TTC549 (cell line): ENCODE measurements around the gene MYORG.

Experiments used
- FAIRE-seq: peaks from 2 replicates; lab custom pipeline; 2012; peaks lifted over from hg19 to GRCh38; lab: Jason Lieb, UNC

The MYORG gene

DNA sequence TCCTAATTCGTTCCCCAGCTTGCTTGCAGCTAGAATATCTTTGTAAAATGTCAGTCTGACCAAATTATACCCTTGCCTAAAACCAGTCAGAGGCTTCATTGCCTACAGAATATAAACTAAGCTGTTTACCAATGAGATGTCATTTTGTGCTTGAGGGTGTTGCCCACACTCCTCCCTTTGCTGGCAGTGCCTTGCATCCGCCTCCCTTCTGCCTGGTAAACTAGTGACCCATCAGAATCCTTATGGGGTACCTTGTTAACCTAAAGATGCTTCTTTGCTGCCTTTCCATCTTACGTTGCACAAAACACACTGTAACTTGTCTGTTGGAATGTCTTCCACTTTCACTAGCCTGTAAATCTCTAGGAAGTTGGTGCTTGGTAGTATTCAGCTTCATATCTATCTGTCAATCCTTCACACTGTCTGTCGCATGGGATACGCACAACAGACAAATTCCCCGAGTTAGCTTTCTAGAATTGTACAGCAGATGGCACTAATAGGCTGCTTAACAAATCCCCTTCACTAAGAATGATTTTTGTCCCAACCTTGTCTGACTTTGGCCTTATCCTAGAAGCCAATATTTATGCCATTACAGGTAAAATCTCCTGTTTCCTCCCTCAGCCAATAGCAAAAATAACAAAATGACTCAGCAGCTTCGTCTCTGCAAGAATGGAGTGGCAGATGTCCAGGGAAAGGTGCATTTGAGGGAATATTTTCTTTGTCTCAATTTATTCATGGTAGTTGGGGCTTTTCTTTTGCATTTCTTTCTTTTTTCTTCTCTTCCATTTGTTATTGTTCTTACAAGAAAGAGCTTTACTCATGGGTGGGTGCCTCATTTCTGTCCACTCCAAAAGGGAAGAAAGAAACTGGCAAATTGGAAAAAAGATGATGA lies 44.4 kb downstream of the MYORG start:
- FAIRE-seq: peak; percentile 43

DNA sequence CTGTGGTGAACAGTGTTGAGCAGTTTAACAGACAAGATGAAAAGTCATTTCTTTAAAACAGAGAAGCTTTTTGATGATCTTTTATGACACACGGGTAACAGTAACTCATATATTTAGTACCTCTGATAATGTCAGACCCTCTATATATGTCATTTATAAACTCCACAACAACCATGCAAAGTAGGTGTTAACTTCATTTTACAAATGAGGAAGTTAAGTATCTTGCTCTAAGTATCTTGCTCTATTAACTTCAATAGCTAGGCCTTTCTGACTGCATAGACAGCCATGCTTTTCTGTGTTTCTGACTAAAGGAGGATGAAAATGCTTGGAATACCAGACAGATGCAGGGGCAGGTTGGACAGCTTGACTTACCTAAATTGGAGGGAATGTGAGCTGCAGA lies 45.5 kb downstream of the MYORG start:
- no peak for FAIRE-seq

DNA sequence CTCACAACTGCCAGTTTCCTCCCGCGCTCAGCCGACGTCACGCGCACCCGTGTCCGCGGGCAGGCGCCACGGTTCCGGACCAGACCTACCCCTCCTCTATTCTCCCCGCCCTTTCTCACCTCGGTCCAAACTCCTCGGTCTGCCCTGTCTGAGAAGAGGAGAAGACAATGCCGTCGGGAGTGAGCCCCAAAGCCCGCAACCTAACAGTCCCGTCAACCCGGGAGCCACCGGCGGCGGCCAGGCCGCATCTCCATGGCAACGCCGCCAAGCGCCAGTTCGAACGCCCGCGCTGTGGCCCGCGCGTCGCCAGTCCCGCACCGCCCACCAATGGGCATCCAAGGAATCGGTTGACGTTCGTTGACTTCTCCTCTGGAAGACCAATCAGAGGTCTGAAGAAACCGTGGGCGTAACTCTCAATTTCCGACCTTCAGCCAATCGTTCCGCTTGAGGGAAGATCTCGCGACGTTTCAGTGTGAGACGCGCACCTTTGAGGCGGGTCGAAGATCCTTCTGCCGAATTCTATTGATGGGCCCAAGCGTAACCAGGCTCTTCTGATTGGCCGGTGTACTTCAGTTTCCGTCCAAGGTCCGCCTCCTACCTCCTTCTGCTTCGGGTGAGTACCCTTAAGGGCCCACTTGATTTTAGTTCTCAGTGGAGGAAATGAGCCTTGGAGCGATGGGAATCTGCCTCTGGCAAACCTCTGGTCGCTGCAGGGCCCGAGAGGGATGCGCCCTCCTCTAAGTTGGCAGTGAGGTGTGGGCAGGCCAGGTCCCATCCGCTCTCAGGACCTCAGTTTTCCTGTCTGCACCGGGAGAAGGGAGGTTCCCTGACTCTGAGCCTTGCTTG lies 47.5 kb downstream of the MYORG start, which contains the start of the genes KIF24 and NUDT2:
KIF24 (minus strand) TSS at position 282 of the 846 bp plus-strand sequence. CDS start 17,922 bp downstream, outside the sequence.
NUDT2 (plus strand) TSS at position 583 of the 846 bp plus-strand sequence. CDS start 9,471 bp downstream, outside the sequence.
- peak; percentile 98 for FAIRE-seq

DNA sequence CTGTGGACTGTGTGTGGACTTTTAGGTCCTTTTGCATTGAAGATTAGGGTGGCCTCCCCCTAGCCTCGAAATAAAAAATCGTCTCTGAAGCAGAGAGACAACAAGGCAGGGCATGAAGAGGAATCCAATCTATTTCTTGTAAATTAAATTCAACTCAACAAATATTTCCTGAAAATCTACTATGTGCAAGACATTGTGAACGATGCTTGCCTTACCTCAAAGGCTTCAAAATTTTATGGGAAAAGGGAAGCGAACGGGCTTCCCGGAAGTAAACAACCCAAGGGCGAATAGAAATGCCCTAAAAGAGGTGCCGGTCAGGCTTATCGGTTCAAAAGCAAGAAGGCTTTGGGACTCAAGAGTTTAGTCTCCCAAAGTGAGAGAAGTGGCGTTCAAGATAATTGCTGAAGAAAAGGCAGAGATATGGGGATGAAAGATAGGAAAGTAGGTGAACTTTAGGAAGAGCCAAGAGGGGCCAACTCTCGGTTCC lies 48.2 kb downstream of the MYORG start:
- FAIRE-seq: no peak

DNA sequence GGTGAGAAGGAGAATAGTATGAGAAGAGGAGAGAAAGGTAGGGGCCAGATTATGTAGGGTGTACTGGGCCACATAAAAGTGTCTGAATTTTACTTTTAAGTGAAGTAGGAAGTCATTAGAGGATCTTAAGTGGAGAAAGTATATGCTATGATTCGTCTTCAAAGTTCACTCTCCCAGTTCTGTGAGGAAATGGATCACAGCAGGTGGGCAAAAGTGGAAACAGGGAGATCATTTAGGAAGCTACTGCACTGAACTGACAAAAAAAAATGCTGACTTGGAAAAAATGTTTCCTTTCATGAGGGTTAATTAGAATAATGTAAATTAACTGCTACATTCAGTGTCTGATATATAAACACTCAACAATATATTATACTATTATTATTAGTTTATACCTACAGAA lies 50.0 kb downstream of the MYORG start:
- FAIRE-seq: no peak

DNA sequence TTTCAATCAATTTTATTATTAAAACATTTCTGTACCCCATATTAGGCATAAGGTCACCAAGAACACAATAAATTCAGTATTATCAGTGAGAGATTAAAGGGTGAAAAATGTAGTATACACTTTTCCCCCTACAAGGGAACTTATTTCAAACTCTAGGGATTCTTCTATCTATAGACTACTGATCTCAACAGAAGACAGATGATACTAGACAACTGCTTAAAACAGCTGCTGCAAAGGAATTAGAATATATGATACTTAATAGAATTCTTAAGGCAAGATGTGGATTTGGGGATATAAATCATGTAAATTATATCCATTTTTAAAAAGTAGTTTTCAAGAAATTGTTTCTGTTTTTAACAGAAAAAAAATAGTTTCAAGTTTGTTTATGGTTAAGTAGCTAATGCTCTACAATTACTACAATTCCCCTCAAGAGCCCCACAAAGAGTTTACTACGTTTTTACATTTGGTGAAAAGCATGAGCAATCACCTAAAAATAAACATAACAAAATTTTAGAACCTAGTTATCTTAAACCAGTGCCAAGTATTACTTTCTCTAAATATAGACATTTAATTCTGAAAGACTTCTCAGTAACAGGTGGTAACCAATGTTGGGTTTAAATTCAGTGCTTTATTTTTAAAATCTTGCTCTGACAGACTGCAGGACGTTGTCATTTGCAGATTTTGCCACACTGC lies 53.7 kb downstream of the MYORG start:
- FAIRE-seq: no peak

DNA sequence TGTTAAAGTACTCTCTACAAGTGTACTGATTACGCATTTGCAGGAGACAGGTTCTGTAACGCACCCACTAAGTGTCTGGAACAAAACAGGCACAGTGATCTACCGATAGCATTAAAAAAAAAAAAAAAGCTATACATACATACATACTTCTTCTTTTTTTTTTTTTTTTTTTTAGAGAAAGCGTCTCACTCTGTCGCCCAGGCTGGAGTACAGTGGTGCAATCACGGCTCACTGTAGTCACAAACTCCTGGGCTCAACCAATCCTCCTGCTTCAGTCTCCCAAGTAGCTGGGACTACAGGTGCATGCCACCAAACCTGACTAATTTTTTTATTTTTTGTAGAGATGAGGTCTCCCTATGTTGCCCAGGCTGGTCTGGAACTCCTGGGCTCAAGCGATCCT lies 55.2 kb downstream of the MYORG start:
- FAIRE-seq: no peak

DNA sequence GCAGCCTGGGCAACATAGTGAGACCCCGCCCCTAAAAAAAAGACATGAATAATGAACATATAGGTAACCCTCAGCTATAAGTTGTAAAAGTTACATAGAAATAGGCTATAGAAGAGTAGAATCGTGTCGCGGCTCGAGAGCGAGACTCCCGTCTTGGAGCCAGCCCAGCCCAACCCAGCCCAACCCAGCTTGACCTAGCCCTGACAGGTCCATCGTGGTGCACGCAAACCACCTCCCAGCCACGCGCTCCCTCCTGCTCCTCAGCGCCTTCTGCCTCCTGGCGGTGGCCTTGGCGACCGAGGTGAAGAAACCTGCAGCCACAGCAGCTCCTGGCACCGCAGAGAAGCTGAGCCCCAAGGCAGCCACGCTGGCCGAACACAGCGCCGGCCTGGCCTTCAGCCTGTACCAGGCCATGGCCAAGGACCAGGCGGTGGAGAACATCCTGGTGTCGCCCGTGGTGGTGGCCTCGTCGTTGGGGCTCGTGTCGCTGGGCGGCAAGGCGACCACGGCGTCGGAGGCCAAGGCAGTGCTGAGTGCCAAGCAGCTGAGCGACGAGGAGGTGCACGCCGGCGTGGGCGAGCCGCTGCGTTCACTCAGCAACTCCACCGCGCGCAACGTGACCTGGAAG lies 58.4 kb downstream of the MYORG start:
- no peak for FAIRE-seq

DNA sequence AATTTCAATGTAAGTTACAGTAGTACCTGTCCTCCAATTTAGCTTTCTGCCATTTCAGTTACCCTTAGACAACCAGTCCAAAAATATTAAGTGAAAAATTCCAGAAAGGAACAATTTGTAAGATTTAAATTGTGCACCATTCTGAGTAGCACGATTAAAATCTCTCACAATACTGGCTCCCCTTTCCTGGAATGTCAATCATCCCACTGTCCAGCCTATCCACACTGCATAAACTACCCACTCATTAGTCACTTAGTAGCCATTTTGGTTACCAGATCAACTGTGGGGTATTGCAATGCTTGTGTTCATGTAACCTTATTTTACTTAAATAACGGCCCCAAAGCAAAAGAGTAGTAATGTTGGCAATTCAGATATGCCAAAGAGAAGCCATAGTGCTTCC lies 59.3 kb downstream of the MYORG start:
- FAIRE-seq: no peak
